GM23248 (cell line): ENCODE results near the gene BMERB1.

ENCODE experiments used
- EZH2 ChIP-seq: fragments of 200-600 bp; sonication (generic); IDR thresholded peaks from 2 replicates; pipeline ENCODE4 v1.6.1; 2018; ENCODE audit warnings: antibody characterized with exemption, mild to moderate bottlenecking; ENCODE audit not compliant: insufficient read depth, poor library complexity, severe bottlenecking
- EZH2phosphoT487 ChIP-seq: fragments of 200-600 bp; sonication (generic); IDR thresholded peaks from 2 replicates; pipeline ENCODE4 v1.6.1; 2018; ENCODE audit warnings: antibody characterized with exemption, moderate library complexity, mild to moderate bottlenecking, low read depth; ENCODE audit not compliant: insufficient read depth

- TF ChIP-seq EZH2: no peak
- TF ChIP-seq EZH2phosphoT487: no peak
Measured at GRCh38 chr16:15556130-15556529, 121.7 kb downstream of the BMERB1 start.
